22Rv1 (cell line): Measurements from ENCODE around the gene THSD4.

Experiments
- ZFX ChIP-seq: fragments of 450-650 bp; IDR thresholded peaks from 2 replicates; pipeline ENCODE4 v1.6.1; 2017; ENCODE audit warnings: antibody characterized with exemption, borderline replicate concordance
- TF ChIP-seq, protein P1 (sequence below): fragments of 450-650 bp; IDR thresholded peaks from 2 replicates; pipeline ENCODE4 v1.5.1; 2017; ENCODE audit warnings: mild to moderate bottlenecking

DNA sequence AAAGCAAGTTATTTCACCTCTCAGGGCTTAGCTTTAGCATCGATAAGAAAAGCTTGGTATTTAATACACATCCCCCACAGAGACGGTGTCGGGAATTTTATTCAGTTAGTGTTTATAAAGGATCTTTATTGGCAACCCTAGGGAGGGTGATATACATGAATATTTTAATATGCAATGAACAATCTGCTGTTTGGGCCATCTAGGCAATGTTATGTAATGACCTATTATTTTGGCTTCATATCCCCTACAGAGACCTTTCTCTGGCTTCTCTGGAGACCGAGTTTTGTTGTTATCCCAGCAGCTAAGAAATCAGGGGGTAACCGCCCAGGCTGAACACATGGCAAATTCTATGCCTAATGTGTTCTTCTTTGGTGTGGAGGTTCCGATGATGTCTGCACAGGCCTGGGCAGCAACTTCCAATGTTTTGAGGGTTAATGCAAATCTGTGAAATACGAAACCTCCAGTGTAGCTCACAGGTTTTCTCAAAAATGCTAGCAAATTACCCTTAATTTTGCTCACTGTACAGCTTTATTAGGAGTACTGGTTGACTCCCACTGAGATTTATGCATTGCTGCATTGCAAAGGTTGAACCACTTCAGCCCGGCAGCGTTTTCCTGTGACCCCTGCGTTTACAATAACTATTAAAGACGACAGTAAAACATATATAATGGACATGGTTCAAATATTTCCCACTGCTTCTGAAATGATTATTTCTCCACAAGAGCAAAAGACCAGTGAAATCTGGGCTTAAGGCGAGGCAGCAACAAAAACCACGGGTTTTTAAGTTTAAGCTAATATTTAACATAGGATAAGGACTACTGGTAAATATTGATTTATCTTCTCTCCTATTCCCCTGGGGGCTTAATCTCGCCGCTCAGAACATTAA, 396.8 kb downstream of the THSD4 start:
- TF ChIP-seq, protein P1, sequence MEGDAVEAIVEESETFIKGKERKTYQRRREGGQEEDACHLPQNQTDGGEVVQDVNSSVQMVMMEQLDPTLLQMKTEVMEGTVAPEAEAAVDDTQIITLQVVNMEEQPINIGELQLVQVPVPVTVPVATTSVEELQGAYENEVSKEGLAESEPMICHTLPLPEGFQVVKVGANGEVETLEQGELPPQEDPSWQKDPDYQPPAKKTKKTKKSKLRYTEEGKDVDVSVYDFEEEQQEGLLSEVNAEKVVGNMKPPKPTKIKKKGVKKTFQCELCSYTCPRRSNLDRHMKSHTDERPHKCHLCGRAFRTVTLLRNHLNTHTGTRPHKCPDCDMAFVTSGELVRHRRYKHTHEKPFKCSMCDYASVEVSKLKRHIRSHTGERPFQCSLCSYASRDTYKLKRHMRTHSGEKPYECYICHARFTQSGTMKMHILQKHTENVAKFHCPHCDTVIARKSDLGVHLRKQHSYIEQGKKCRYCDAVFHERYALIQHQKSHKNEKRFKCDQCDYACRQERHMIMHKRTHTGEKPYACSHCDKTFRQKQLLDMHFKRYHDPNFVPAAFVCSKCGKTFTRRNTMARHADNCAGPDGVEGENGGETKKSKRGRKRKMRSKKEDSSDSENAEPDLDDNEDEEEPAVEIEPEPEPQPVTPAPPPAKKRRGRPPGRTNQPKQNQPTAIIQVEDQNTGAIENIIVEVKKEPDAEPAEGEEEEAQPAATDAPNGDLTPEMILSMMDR, result no peak
- no peak for TF ChIP-seq ZFX
